Liver (tissue), 9 donors: ENCODE results near the gene ATP5MK. TPM values are rescaled to one million over a fixed set of nuclear protein-coding genes. Genes with fewer than 3 reads are reported as not detected.

ENCODE experiments used
- DNase-seq: peaks from one replicate; pipeline ENCODE4 v3.0.0-alpha.2; 2017; ENCODE audit warnings: low spot score
- H3K27ac ChIP-seq, 2 donors: one replicate each; pipeline ENCODE4 v1.7.0; 2013; ENCODE audit warnings: inconsistent platforms in 2 of 2, low read length in 2 of 2, control low read depth in 1 of 2, low read depth in 1 of 2, mild to moderate bottlenecking in 1 of 2
- H3K27me3 ChIP-seq, 4 donors: one replicate each; pipeline versions ENCODE4 v1.6.1 to v1.7.0; 2013; ENCODE audit warnings: low read length in 3 of 4, inconsistent platforms in 1 of 4, mild to moderate bottlenecking in 1 of 4, moderate library complexity in 1 of 4; ENCODE audit not compliant: control insufficient read depth in 4 of 4, insufficient read depth in 4 of 4
- H3K36me3 ChIP-seq, 4 donors: one replicate each; pipeline versions ENCODE4 v1.6.1 to v1.7.0; 2013; ENCODE audit warnings: low read length in 3 of 4, mild to moderate bottlenecking in 3 of 4, low read depth in 1 of 4, moderate library complexity in 1 of 4; ENCODE audit not compliant: control insufficient read depth in 4 of 4, insufficient read depth in 3 of 4
- H3K4me1 ChIP-seq, 4 donors: one replicate each; pipeline versions ENCODE4 v1.6.1 to v1.7.0; 2013; ENCODE audit warnings: low read length in 3 of 4, mild to moderate bottlenecking in 3 of 4, moderate library complexity in 1 of 4; ENCODE audit not compliant: control insufficient read depth in 4 of 4, insufficient read depth in 4 of 4
- H3K4me3 ChIP-seq, 3 donors: one replicate each; pipeline versions ENCODE4 v1.6.1 to v1.7.0; 2013; ENCODE audit warnings: low read length in 3 of 3, control low read depth in 1 of 3, low read depth in 1 of 3, mild to moderate bottlenecking in 1 of 3
- H3K9ac ChIP-seq, 2 donors: one replicate each; pipeline ENCODE4 v1.7.0; 2013; ENCODE audit warnings: low read length in 2 of 2, mild to moderate bottlenecking in 2 of 2, moderate library complexity in 2 of 2, control low read depth in 1 of 2, low read depth in 1 of 2
- H3K9me3 ChIP-seq, 4 donors: one replicate each; pipeline versions ENCODE4 v1.6.1 to v1.7.0; 2013; ENCODE audit warnings: low read length in 3 of 4; ENCODE audit not compliant: control insufficient read depth in 4 of 4
- ATF3 ChIP-seq: IDR thresholded peaks from 2 replicates; pipeline ENCODE4 v1.6.1; 2016; ENCODE audit warnings: antibody characterized with exemption
- CTCF ChIP-seq: fragments of 150-350 bp; IDR thresholded peaks from 2 replicates; pipeline ENCODE4 v1.5.1; 2017; ENCODE audit warnings: improper control_type of control experiment, low read depth, low read length; ENCODE audit not compliant: missing input control
- EGR1 ChIP-seq, 2 donors: IDR thresholded peaks; 2 replicates each; pipeline ENCODE4 v1.6.1; 2016 to 2018; ENCODE audit warnings: antibody characterized with exemption in 2 of 2, low read depth in 2 of 2
- FOXA1 ChIP-seq: IDR thresholded peaks from 2 replicates; pipeline ENCODE4 v1.6.1; 2016; ENCODE audit warnings: antibody characterized with exemption
- FOXA2 ChIP-seq: IDR thresholded peaks from 2 replicates; pipeline ENCODE4 v1.6.1; 2016; ENCODE audit warnings: antibody characterized with exemption
- HNF4A ChIP-seq, 2 donors: conservative IDR thresholded peaks; 2 replicates each; pipeline ENCODE4 v1.6.1; 2016; ENCODE audit warnings: antibody characterized with exemption in 2 of 2, mild to moderate bottlenecking in 2 of 2
- JUND ChIP-seq, 2 donors: IDR thresholded peaks; 2 replicates each; pipeline ENCODE4 v1.6.1; 2016; ENCODE audit warnings: antibody characterized with exemption in 2 of 2
- MAX ChIP-seq: IDR thresholded peaks from 2 replicates; pipeline ENCODE4 v1.6.1; 2016; ENCODE audit warnings: antibody characterized with exemption
- RAD21 ChIP-seq, 2 donors: IDR thresholded peaks; 2 replicates each; pipeline ENCODE4 v1.6.1; 2016; ENCODE audit warnings: antibody characterized with exemption in 2 of 2, mild to moderate bottlenecking in 2 of 2
- SP1 ChIP-seq: IDR thresholded peaks from 2 replicates; pipeline ENCODE4 v1.6.1; 2018; ENCODE audit warnings: antibody characterized with exemption, mild to moderate bottlenecking
- TAF1 ChIP-seq: conservative IDR thresholded peaks from 2 replicates; pipeline ENCODE4 v1.6.1; 2016; ENCODE audit warnings: antibody characterized with exemption, mild to moderate bottlenecking
- ZBTB33 ChIP-seq: IDR thresholded peaks from 2 replicates; pipeline ENCODE4 v1.6.1; 2016; ENCODE audit warnings: antibody characterized with exemption
- WGBS: extraction: QIAGEN DNeasy Blood & Tissue Kit; methylation state at CpG from one replicate; pipeline ENCODE4 v1.1.7; 2013; 5-methylcytosine and 5-hydroxymethylcytosine counted together
- polyA plus RNA-seq, 2 donors: library from polyadenylated mRNA; stranded (reverse) in 1 of 2; unstranded in 1 of 2; fragments of 200-250 nt in 1 of 2; fragments of >200 nt in 1 of 2; fragmentation: Nextera tagmentation in 1 of 2; extraction: Ambion mirVana in 1 of 2; gene quantifications; one replicate each; pipeline versions ENCODE4 v1.2.1 to v1.2.3, GENCODE V29; 2013 to 2015
- total RNA-seq, 2 donors: library from RNA; depleted of rRNA; stranded (reverse); fragments of >200 nt; gene quantifications; one replicate each; pipeline ENCODE4 v1.2.3, GENCODE V29; 2014
- donor health status: healthy.
- donor health status: healthy.
- donor health status: healthy.
- donor health status: healthy.
- donor health status: healthy.

Gene ATP5MK
- total and polyA plus RNA-seq, 4 donors = 74.7 to 632 (median 248) TPM

- H3K4me3 ChIP-seq = no peak overlapping the region
- 47% methylated on average over 8 of the region's 8 CpGs for WGBS
- DNase-seq = peak; percentile 54
These were observed 20.3 kb upstream of the ATP5MK start for GRCh38 chr10:103416436-103417147.

GRCh38 chr10:103415581-103415980 is 19.3 kb upstream of the ATP5MK start:
- H3K9ac ChIP-seq = no peak overlapping the region
- H3K27ac ChIP-seq = no peak overlapping the region
- WGBS = 57% methylated on average over 8 of the region's 8 CpGs
- H3K4me3 ChIP-seq = no peak overlapping the region
- no peak for TF ChIP-seq MAX
- peak; percentile 24 to 32 for TF ChIP-seq HNF4A (conservative IDR thresholded peaks at IDR 0.05)
- peak; percentile 31 for TF ChIP-seq SP1
- TF ChIP-seq CTCF = no peak
- no peak for TF ChIP-seq EGR1 (IDR thresholded peaks at IDR 0.05; ENCODE audit: low read depth in 2 of 2)
- TF ChIP-seq ZBTB33 = no peak
- no peak for TF ChIP-seq FOXA1
- no peaks in the 10 kb centered on the region for H3K9me3 ChIP-seq
- DNase-seq = no peak
- H3K36me3 ChIP-seq = peaks cover 8 to 70% (median 48%) of the 10 kb centered on the region in 4 donors
- no peaks in the 10 kb centered on the region for H3K27me3 ChIP-seq
- H3K4me1 ChIP-seq = peaks cover 0 to 41% (median 38%) of the 10 kb centered on the region in 4 donors

More at GRCh38 chr10:103416436-103417147, 20.3 kb upstream of the ATP5MK start:
- peaks cover 0 to 41% (median 38%) of the 10 kb centered on the region in 4 donors for H3K4me1 ChIP-seq
- TF ChIP-seq RAD21 (IDR thresholded peaks at IDR 0.05) (peak; percentile 76 to 82), CTCF (peak; percentile 53), HNF4A (conservative IDR thresholded peaks at IDR 0.05) (no peak)
- H3K9me3 ChIP-seq = no peaks in the 10 kb centered on the region
- no peaks in the 10 kb centered on the region for H3K27me3 ChIP-seq
- peaks cover 11 to 71% (median 52%) of the 10 kb centered on the region in 4 donors for H3K36me3 ChIP-seq
- no peak overlapping the region for H3K27ac ChIP-seq
- no peak overlapping the region for H3K9ac ChIP-seq

- no peak for DNase-seq
- no peaks in the 10 kb centered on the region for H3K9me3 ChIP-seq
- H3K4me3 ChIP-seq = no peak overlapping the region
- peaks cover 0 to 41% (median 38%) of the 10 kb centered on the region in 4 donors for H3K4me1 ChIP-seq
- 39% methylated on average over 2 of the region's 2 CpGs for WGBS
- peak overlapping the region; percentile 46 to 74 for H3K27ac ChIP-seq
- H3K27me3 ChIP-seq = no peaks in the 10 kb centered on the region
- H3K9ac ChIP-seq = no peak overlapping the region
- H3K36me3 ChIP-seq = peaks cover 5 to 64% (median 40%) of the 10 kb centered on the region in 4 donors
- peak; percentile 88 for TF ChIP-seq SP1
- peak in 1 of 2 donors; percentile 8 for TF ChIP-seq RAD21 (IDR thresholded peaks at IDR 0.05)
- peak; percentile 27 for TF ChIP-seq FOXA1
- TF ChIP-seq ATF3 = no peak
- peak in 1 of 2 donors; percentile 37 for TF ChIP-seq JUND (IDR thresholded peaks at IDR 0.05)
- TF ChIP-seq TAF1 = no peak
- TF ChIP-seq EGR1 (IDR thresholded peaks at IDR 0.05; ENCODE audit: low read depth in 2 of 2) = no peak
- peak; percentile 67 for TF ChIP-seq FOXA2
- TF ChIP-seq ZBTB33 = no peak
These were observed 17.3 kb upstream of the ATP5MK start for GRCh38 chr10:103413564-103413963.
